ENCODE results near the gene FNIP2.
"Not testable (repeated sequence)": the region's sequence is repeated elsewhere in the genome, so short reads cannot be mapped to it uniquely, and the experiment has no call there.

The FNIP2 gene

DNA sequence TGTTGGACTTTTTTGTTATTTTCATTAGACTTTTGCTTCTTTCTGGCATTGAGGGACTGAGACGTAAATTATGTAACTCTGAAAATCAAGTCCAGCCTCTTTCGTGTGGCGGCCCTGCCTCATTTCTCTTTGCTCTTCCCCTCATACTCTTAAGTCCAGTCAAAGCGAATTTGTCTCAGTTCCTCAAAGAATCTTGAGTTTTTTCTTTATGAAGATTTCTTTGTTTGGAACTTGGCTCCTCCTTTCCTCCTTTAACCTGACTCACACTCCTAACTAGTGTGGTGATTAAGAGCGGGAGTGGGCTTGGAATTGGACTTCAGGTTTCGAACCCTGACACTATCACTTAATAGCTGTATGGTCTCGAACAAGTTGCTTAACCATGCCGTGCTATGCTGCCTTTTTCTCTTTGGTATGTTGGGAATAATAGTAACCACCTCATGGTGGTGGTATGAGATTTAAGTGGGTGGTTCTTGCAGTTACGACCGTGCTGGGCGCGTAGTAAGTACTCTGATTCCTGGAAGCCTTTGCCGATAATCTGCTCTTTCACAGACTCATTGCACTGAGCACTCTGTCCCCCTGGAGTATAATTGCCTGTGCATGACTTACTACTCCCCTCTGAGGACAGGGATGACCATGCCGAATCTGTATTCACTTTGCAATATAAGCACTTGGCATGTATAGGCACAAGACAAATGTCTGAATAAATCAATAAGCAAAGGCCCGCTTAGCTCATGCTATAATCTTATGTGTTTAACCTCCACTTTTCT, 19.1 kb downstream of the FNIP2 start:
- no peaks in the 10 kb centered on the region for H3K9me3 ChIP-seq (ENCODE audit: control insufficient read depth, low read length)
- H2AFZ ChIP-seq = no peak overlapping the region
- no peaks in the 10 kb centered on the region for H3K36me3 ChIP-seq (ENCODE audit: control insufficient read depth, insufficient read depth, low read length)
- peaks cover 23% of the 10 kb centered on the region for H3K79me2 ChIP-seq
- TF ChIP-seq, protein P1, sequence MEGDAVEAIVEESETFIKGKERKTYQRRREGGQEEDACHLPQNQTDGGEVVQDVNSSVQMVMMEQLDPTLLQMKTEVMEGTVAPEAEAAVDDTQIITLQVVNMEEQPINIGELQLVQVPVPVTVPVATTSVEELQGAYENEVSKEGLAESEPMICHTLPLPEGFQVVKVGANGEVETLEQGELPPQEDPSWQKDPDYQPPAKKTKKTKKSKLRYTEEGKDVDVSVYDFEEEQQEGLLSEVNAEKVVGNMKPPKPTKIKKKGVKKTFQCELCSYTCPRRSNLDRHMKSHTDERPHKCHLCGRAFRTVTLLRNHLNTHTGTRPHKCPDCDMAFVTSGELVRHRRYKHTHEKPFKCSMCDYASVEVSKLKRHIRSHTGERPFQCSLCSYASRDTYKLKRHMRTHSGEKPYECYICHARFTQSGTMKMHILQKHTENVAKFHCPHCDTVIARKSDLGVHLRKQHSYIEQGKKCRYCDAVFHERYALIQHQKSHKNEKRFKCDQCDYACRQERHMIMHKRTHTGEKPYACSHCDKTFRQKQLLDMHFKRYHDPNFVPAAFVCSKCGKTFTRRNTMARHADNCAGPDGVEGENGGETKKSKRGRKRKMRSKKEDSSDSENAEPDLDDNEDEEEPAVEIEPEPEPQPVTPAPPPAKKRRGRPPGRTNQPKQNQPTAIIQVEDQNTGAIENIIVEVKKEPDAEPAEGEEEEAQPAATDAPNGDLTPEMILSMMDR (IDR thresholded peaks at IDR 0.05) = no peak
- H3K4me3 ChIP-seq (ENCODE audit: low read depth, low read length) = no peak overlapping the region
- H3K9ac ChIP-seq = no peak overlapping the region
- no peak overlapping the region for H3K27ac ChIP-seq
- H3K4me2 ChIP-seq (ENCODE audit: low read length) = no peak overlapping the region
- no peaks in the 10 kb centered on the region for H3K27me3 ChIP-seq (ENCODE audit: control insufficient read depth, insufficient read depth, low read length)
- H3K4me1 ChIP-seq = peaks cover 9% of the 10 kb centered on the region

DNA sequence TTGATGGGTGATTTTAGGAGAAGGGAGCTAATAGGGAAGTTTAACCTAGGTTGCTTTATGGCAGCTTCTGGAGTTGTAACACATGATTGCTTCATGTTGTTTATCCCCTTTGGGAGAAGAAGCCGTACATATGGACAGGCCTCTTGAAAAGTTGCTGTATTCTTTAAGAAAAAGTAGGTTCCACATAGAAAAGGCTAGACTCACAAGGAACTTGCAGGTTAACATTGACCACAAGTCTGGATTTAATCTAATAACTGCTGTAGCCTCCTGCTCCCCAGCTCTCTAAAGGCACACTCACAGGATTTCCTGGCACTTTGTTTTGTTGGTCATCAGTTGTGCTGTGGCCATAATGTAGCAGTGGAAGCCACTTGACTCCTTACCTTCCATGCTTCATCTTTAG, 19.7 kb downstream of the FNIP2 start:
- H3K4me1 ChIP-seq = peaks cover 4% of the 10 kb centered on the region

DNA sequence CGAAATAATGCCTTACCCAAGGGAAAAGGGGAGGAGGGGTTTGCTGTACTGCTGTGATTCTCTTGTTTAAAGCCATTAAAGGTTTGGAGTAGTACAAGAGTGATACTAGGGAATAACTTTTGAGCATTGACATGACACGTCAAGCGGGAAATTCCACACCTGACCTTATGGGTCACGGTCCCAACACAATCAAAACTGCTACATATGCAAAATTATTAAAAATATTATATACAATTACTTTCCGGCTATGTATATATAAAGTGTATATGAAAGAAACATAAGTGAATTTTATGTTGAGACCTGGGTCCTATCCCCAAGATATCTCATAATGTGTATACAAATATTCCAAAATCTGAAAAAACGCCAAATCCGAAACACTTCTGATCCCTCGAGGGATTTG, 21.0 kb downstream of the FNIP2 start:
- Histone ChIP-seq H3K27me3 (ENCODE audit: control insufficient read depth, insufficient read depth, low read length) (no peaks in the 10 kb centered on the region), H3K36me3 (ENCODE audit: control insufficient read depth, insufficient read depth, low read length) (no peaks in the 10 kb centered on the region), H3K9me3 (ENCODE audit: control insufficient read depth, low read length) (no peaks in the 10 kb centered on the region), H3K27ac (no peak overlapping the region), H3K4me2 (ENCODE audit: low read length) (no peak overlapping the region), H3K4me1 (peaks cover 4% of the 10 kb centered on the region), H3K79me2 (peaks cover 28% of the 10 kb centered on the region), H2AFZ (no peak overlapping the region), H3K4me3 (ENCODE audit: low read depth, low read length) (no peak overlapping the region), H3K9ac (no peak overlapping the region)
- TF ChIP-seq, protein P1 (IDR thresholded peaks at IDR 0.05) = no peak

More for the DNA sequence above, 19.7 kb downstream of the FNIP2 start:
- H3K4me3 ChIP-seq (ENCODE audit: low read depth, low read length) = no peak overlapping the region
- no peaks in the 10 kb centered on the region for H3K36me3 ChIP-seq (ENCODE audit: control insufficient read depth, insufficient read depth, low read length)
- TF ChIP-seq, protein P1 (IDR thresholded peaks at IDR 0.05) = no peak
- no peaks in the 10 kb centered on the region for H3K27me3 ChIP-seq (ENCODE audit: control insufficient read depth, insufficient read depth, low read length)
- no peaks in the 10 kb centered on the region for H3K9me3 ChIP-seq (ENCODE audit: control insufficient read depth, low read length)
- no peak overlapping the region for H2AFZ ChIP-seq
- H3K4me2 ChIP-seq (ENCODE audit: low read length) = no peak overlapping the region
- no peak overlapping the region for H3K9ac ChIP-seq
- H3K27ac ChIP-seq = no peak overlapping the region
- peaks cover 28% of the 10 kb centered on the region for H3K79me2 ChIP-seq

DNA sequence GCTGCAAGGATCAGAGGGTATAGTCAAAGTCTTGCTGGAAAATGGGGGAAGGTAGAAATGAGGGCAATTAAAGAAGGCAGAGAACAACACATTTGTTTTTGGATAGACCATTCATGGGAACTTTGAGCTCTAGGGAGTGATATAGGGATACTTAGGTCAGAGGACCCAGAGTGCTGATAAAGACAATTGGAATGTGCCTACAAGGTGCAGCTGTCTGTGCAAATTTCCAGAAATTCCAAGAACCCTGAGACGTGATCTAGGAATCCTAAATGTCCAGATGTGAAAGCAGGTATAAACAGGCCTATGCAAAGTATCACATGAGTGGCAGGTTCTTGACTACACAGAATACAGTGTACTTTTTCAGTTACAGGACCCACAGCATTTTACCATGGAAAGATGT, 24.2 kb downstream of the FNIP2 start:
- H3K27ac ChIP-seq = no peak overlapping the region
- TF ChIP-seq, protein P1 (IDR thresholded peaks at IDR 0.05) = no peak
- H2AFZ ChIP-seq = no peak overlapping the region
- H3K4me1 ChIP-seq = no peaks in the 10 kb centered on the region
- no peak overlapping the region for H3K4me2 ChIP-seq (ENCODE audit: low read length)
- no peaks in the 10 kb centered on the region for H3K27me3 ChIP-seq (ENCODE audit: control insufficient read depth, insufficient read depth, low read length)
- H3K4me3 ChIP-seq (ENCODE audit: low read depth, low read length) = no peak overlapping the region
- H3K9ac ChIP-seq = no peak overlapping the region
- H3K36me3 ChIP-seq (ENCODE audit: control insufficient read depth, insufficient read depth, low read length) = no peaks in the 10 kb centered on the region
- H3K9me3 ChIP-seq (ENCODE audit: control insufficient read depth, low read length) = no peaks in the 10 kb centered on the region
- peaks cover 35% of the 10 kb centered on the region for H3K79me2 ChIP-seq

DNA sequence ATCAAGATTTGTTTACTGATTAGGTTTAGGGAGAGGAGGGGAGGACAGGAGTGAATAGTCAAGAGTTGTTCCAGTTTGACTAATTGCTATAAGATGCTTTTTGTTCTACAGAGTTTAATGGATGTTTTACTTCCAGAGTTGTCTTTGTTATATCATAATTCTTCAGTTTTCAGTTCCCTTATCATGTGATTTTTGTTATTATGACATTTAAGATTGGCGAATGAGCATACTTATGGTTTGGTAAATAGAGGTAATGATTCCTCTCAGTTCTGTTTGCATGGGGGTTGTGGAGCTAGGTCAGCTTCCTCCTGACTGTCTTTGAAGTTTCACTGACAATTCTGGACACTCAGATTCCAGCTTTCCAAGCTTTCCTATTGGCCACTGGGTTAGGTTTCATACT, 24.6 kb downstream of the FNIP2 start:
- H3K27ac ChIP-seq; H3K9me3 ChIP-seq (ENCODE audit: control insufficient read depth, low read length); H3K4me2 ChIP-seq (ENCODE audit: low read length); H3K36me3 ChIP-seq (ENCODE audit: control insufficient read depth, insufficient read depth, low read length); H3K4me3 ChIP-seq (ENCODE audit: low read depth, low read length); H2AFZ ChIP-seq; H3K4me1 ChIP-seq; H3K9ac ChIP-seq; H3K27me3 ChIP-seq (ENCODE audit: control insufficient read depth, insufficient read depth, low read length): not testable (repeated sequence)
- peaks cover 32% of the 10 kb centered on the region for H3K79me2 ChIP-seq

Measured in parathyroid adenoma (tissue), 2 donors.